IPS-20b (cell line): ENCODE results near the gene HIP1R.
"Not testable (repeated sequence)": the region's sequence is repeated elsewhere in the genome, so short reads cannot be mapped to it uniquely, and the experiment has no call there.

ENCODE experiments used
- H3K27ac ChIP-seq: one replicate; pipeline ENCODE4 v1.5.1; 2013; ENCODE audit warnings: low read length
- H3K27me3 ChIP-seq: 2 replicates; pipeline ENCODE4 v1.6.1; 2013; ENCODE audit warnings: mild to moderate bottlenecking, low read length, inconsistent platforms; ENCODE audit not compliant: insufficient read depth
- H3K36me3 ChIP-seq: 2 replicates; pipeline ENCODE4 v1.6.1; 2013; ENCODE audit warnings: low read depth, mild to moderate bottlenecking, inconsistent platforms, low read length, moderate library complexity; ENCODE audit not compliant: insufficient read depth
- H3K4me1 ChIP-seq: 2 replicates; pipeline ENCODE4 v1.6.1; 2013; ENCODE audit warnings: mild to moderate bottlenecking, control low read depth, inconsistent platforms, low read length, moderate library complexity; ENCODE audit not compliant: insufficient read depth
- H3K4me3 ChIP-seq: 2 replicates; pipeline ENCODE4 v1.5.1; 2013; ENCODE audit warnings: mild to moderate bottlenecking, low read length, inconsistent platforms
- H3K9ac ChIP-seq: 2 replicates; pipeline ENCODE4 v1.6.1; 2013; ENCODE audit warnings: low read depth, mild to moderate bottlenecking, inconsistent platforms, low read length, moderate library complexity
- H3K9me3 ChIP-seq: 2 replicates; pipeline ENCODE4 v1.6.1; 2013; ENCODE audit warnings: mild to moderate bottlenecking, low read depth, low read length, inconsistent platforms; ENCODE audit not compliant: insufficient read depth

Gene HIP1R

GRCh38 chr12:122888232-122888752 lies 53.0 kb downstream of the HIP1R start:
- no peak overlapping the region for H3K9ac ChIP-seq

GRCh38 chr12:122889761-122890520 lies 54.7 kb downstream of the HIP1R start:
- H3K4me1 ChIP-seq, result peaks cover 40% of the 10 kb centered on the region

More at GRCh38 chr12:122888232-122888752, 53.0 kb downstream of the HIP1R start:
- Histone ChIP-seq H3K9me3 (no peaks in the 10 kb centered on the region), H3K27me3 (peaks cover 14% of the 10 kb centered on the region; the same call in 1 of the 2 replicates), H3K4me3 (no peak overlapping the region), H3K36me3 (no peaks in the 10 kb centered on the region), H3K4me1 (peaks cover 31% of the 10 kb centered on the region), H3K27ac (no peak overlapping the region)

GRCh38 chr12:122891661-122892525 lies 56.6 kb downstream of the HIP1R start:
- peaks cover 43% of the 10 kb centered on the region for H3K4me1 ChIP-seq
- H3K36me3 ChIP-seq, result no peaks in the 10 kb centered on the region
- H3K27ac ChIP-seq, result peak overlapping the region; percentile 39
- H3K9me3 ChIP-seq, result no peaks in the 10 kb centered on the region
- peaks cover 46% of the 10 kb centered on the region for H3K27me3 ChIP-seq
- peak overlapping the region; percentile 65 for H3K9ac ChIP-seq
- H3K4me3 ChIP-seq, result peak overlapping the region; percentile 53

More at GRCh38 chr12:122889761-122890520, 54.7 kb downstream of the HIP1R start:
- no peaks in the 10 kb centered on the region for H3K36me3 ChIP-seq
- no peak overlapping the region for H3K27ac ChIP-seq
- no peaks in the 10 kb centered on the region for H3K9me3 ChIP-seq
- H3K27me3 ChIP-seq, result peaks cover 26% of the 10 kb centered on the region
- H3K4me3 ChIP-seq, result no peak overlapping the region; the same call in 1 of the 2 replicates
- H3K9ac ChIP-seq, result no peak overlapping the region

- peak overlapping the region; percentile 53; the same call in 1 of the 2 replicates for H3K4me3 ChIP-seq
- H3K27ac ChIP-seq, result peak overlapping the region; percentile 17
These were observed 57.5 kb downstream of the HIP1R start for GRCh38 chr12:122892724-122893123.

GRCh38 chr12:122893208-122894153 lies 58.2 kb downstream of the HIP1R start:
- H3K9ac ChIP-seq, result no peak overlapping the region
- no peak overlapping the region for H3K27ac ChIP-seq
- H3K27me3 ChIP-seq, result peaks cover 43% of the 10 kb centered on the region
- H3K4me1 ChIP-seq, result peaks cover 36% of the 10 kb centered on the region; the same call in 1 of the 2 replicates
- H3K4me3 ChIP-seq, result no peak overlapping the region
- no peaks in the 10 kb centered on the region for H3K9me3 ChIP-seq
- H3K36me3 ChIP-seq, result no peaks in the 10 kb centered on the region

More at GRCh38 chr12:122892724-122893123, 57.5 kb downstream of the HIP1R start:
- Histone ChIP-seq H3K9ac (peak overlapping the region; percentile 65; the same call in 1 of the 2 replicates), H3K27me3 (peaks cover 44% of the 10 kb centered on the region), H3K4me1 (peaks cover 39% of the 10 kb centered on the region)
- H3K36me3 ChIP-seq, H3K9me3 ChIP-seq: not testable (repeated sequence)

- peaks cover 33% of the 10 kb centered on the region; the same call in 1 of the 2 replicates for H3K4me1 ChIP-seq
- no peaks in the 10 kb centered on the region for H3K36me3 ChIP-seq
- peak overlapping the region; percentile 87; the same call in 1 of the 2 replicates for H3K9ac ChIP-seq
- peak overlapping the region; percentile 86 for H3K4me3 ChIP-seq
- H3K9me3 ChIP-seq, result no peaks in the 10 kb centered on the region
- peaks cover 50% of the 10 kb centered on the region for H3K27me3 ChIP-seq
- H3K27ac ChIP-seq, result no peak overlapping the region
These were observed 59.2 kb downstream of the HIP1R start for GRCh38 chr12:122894193-122895121.

- peak overlapping the region; percentile 87 for H3K9ac ChIP-seq
- H3K4me1 ChIP-seq, result peaks cover 33% of the 10 kb centered on the region; the same call in 1 of the 2 replicates
- peaks cover 50% of the 10 kb centered on the region for H3K27me3 ChIP-seq
- H3K36me3 ChIP-seq, result no peaks in the 10 kb centered on the region
- peak overlapping the region; percentile 86 for H3K4me3 ChIP-seq
- H3K9me3 ChIP-seq, result no peaks in the 10 kb centered on the region
- no peak overlapping the region for H3K27ac ChIP-seq
These were observed 60.1 kb downstream of the HIP1R start for GRCh38 chr12:122895320-122895703.

- Histone ChIP-seq H3K4me1 (peaks cover 28% of the 10 kb centered on the region; the same call in 1 of the 2 replicates), H3K27me3 (peaks cover 50% of the 10 kb centered on the region), H3K9ac (peak within 1 kb of the TSS; percentile 87), H3K27ac (no peak within 1 kb of the TSS), H3K4me3 (peak within 1 kb of the TSS; percentile 86), H3K9me3 (no peaks in the 10 kb centered on the region), H3K36me3 (no peaks in the 10 kb centered on the region)
These were observed 60.7 kb downstream of the HIP1R start, which contains the start of gene VPS37B for GRCh38 chr12:122895704-122896636. TSS of gene VPS37B (minus strand) at chr12:122896124. CDS start at chr12:122896062, 62 bp downstream.

GRCh38 chr12:122896662-122897061 lies 61.4 kb downstream of the HIP1R start:
- Histone ChIP-seq H3K36me3 (no peaks in the 10 kb centered on the region), H3K27ac (no peak overlapping the region), H3K9me3 (no peaks in the 10 kb centered on the region), H3K27me3 (peaks cover 50% of the 10 kb centered on the region), H3K4me3 (no peak overlapping the region), H3K9ac (no peak overlapping the region), H3K4me1 (peaks cover 23% of the 10 kb centered on the region; the same call in 1 of the 2 replicates)
